CD4-positive, alpha-beta memory T cell (primary cell): ENCODE data around the gene GPR183. TPM values are rescaled to one million over a fixed set of nuclear protein-coding genes. Genes with fewer than 3 reads are reported as not detected.

Source experiments
- CTCF ChIA-PET: fragments of 350-600 bp; sonication (Branson Sonifier 250); formaldehyde crosslinking; loops from one replicate; lab custom pipeline; 2021; ENCODE audit warnings: inconsistent platforms; ENCODE audit not compliant: partially characterized antibody; lab: Charles Lee
- POLR2A ChIA-PET: fragments of 350-600 bp; sonication (Branson Sonifier 250); formaldehyde crosslinking; loops from one replicate; lab custom pipeline; 2021; ENCODE audit not compliant: partially characterized antibody; lab: Charles Lee
- DNase-seq, 5 donors: peaks; one replicate each; pipeline versions ENCODE4 v3.0.0 to v3.0.0-alpha.2; 2020 to 2022; ENCODE audit warnings: mixed read lengths in 1 of 5
- H3K27ac ChIP-seq: one replicate; pipeline ENCODE4 v1.7.0; 2013; ENCODE audit warnings: low read depth, low read length
- H3K27me3 ChIP-seq: 2 replicates; pipeline ENCODE4 v1.7.0; 2013; ENCODE audit warnings: mild to moderate bottlenecking, low read length, moderate library complexity; ENCODE audit not compliant: insufficient read depth
- H3K36me3 ChIP-seq: 2 replicates; pipeline ENCODE4 v1.7.0; 2013; ENCODE audit warnings: mild to moderate bottlenecking, low read length, moderate library complexity; ENCODE audit not compliant: insufficient read depth
- H3K4me1 ChIP-seq: 2 replicates; pipeline ENCODE4 v1.7.0; 2013; ENCODE audit warnings: mild to moderate bottlenecking, low read length, moderate library complexity; ENCODE audit not compliant: insufficient read depth
- H3K4me3 ChIP-seq, 2 donors: one replicate each; pipeline ENCODE4 v1.7.0; 2013; ENCODE audit warnings: low read length in 2 of 2, mild to moderate bottlenecking in 1 of 2
- H3K9me3 ChIP-seq, 2 donors: one replicate each; pipeline ENCODE4 v1.7.0; 2013; ENCODE audit warnings: low read length in 2 of 2, control low read depth in 1 of 2; ENCODE audit not compliant: control insufficient read depth in 1 of 2
- H3K27ac Mint-ChIP-seq, 7 donors: one replicate each; pipeline ENCODE4 v1.8.0; 2020 to 2021; ENCODE audit warnings: mixed read lengths in 7 of 7, mild to moderate bottlenecking in 6 of 7, inconsistent platforms in 3 of 7, moderate library complexity in 3 of 7
- H3K27me3 Mint-ChIP-seq, 2 donors: one replicate each; pipeline ENCODE4 v1.8.0; 2020 to 2021; ENCODE audit warnings: mixed read lengths in 2 of 2
- H3K36me3 Mint-ChIP-seq, 2 donors: one replicate each; pipeline ENCODE4 v1.8.0; 2020 to 2021; ENCODE audit warnings: mixed read lengths in 2 of 2, inconsistent platforms in 1 of 2, mild to moderate bottlenecking in 1 of 2
- H3K4me1 Mint-ChIP-seq, 4 donors: one replicate each; pipeline ENCODE4 v1.8.0; 2020 to 2021; ENCODE audit warnings: mixed read lengths in 4 of 4, mild to moderate bottlenecking in 1 of 4
- H3K4me3 Mint-ChIP-seq, 8 donors: one replicate each; pipeline ENCODE4 v1.8.0; 2020 to 2021; ENCODE audit warnings: mixed read lengths in 8 of 8, mild to moderate bottlenecking in 7 of 8, moderate library complexity in 6 of 8, inconsistent platforms in 3 of 8
- H3K9me3 Mint-ChIP-seq, 8 donors: one replicate each; pipeline ENCODE4 v1.8.0; 2020 to 2021; ENCODE audit warnings: mixed read lengths in 8 of 8, mild to moderate bottlenecking in 5 of 8, inconsistent platforms in 3 of 8, moderate library complexity in 1 of 8
- intact Hi-C: fragments of 100-400 bp; cut with micrococcal nuclease; formaldehyde crosslinking; loops from one replicate; pipeline ENCODE4 v1.15.1; 2023
- polyA plus RNA-seq, 2 donors: library from polyadenylated mRNA; unstranded; fragments of 300-500 nt; fragmentation: Illumina TruSeq; gene quantifications; one replicate each; pipeline ENCODE4 v1.2.3, GENCODE V29; 2021
- total RNA-seq, 2 experiments: library from RNA; stranded (reverse); gene quantifications; one replicate each; pipeline ENCODE4 v1.2.3, GENCODE V29; 2021

Gene GPR183
- total and polyA plus RNA-seq, 4 experiments from 2014 or later: 203 to 954 (median 383) TPM

GRCh38 chr13:99263126-99263785 lies 43.9 kb downstream of the GPR183 start:
- Mint-ChIP-seq H3K4me1 (peaks cover 43 to 72% (median 57%) of the 10 kb centered on the region in 4 donors), H3K27ac (peak overlapping the region; percentile 54 to 92 (median 87)), H3K27me3 (no peaks in the 10 kb centered on the region), H3K4me3 (peak overlapping the region in 6 of 8 donors; percentile 18 to 74 (median 54)), H3K9me3 (peaks cover 0 to 2% (median 0%) of the 10 kb centered on the region in 8 donors), H3K36me3 (peaks cover 0 to 20% of the 10 kb centered on the region in 2 donors)
- H3K4me3 ChIP-seq: no peak overlapping the region
- H3K27ac ChIP-seq: peak overlapping the region; percentile 39
- DNase-seq: no peak
- POLR2A ChIA-PET: interaction anchor here (0.7 to 3.9 kb wide), 11 partner anchors 19 to 219 kb away, joined by 3 to 75 read pairs (median 4); partner anchors contain the start of genes GPR183 and UBAC2
- H3K36me3 ChIP-seq: no peaks in the 10 kb centered on the region
- H3K27me3 ChIP-seq: no peaks in the 10 kb centered on the region
- CTCF ChIA-PET: interaction anchor here (1.2 to 15.1 kb wide), 8 partner anchors 32 to 394 kb away, joined by 3 to 567 read pairs (median 162); partner anchors contain the start of gene UBAC2
- peaks cover 56% of the 10 kb centered on the region for H3K4me1 ChIP-seq
- no peaks in the 10 kb centered on the region for H3K9me3 ChIP-seq
- intact Hi-C loops: loop anchor here (10.0 kb wide), 2 partner anchors 358 to 1252 kb away; no protein-coding TSS in a partner anchor

GRCh38 chr13:99261059-99261458 lies 46.1 kb downstream of the GPR183 start:
- peaks cover 0 to 27% of the 10 kb centered on the region in 2 donors for H3K36me3 Mint-ChIP-seq
- H3K27ac ChIP-seq: no peak overlapping the region
- peak overlapping the region; percentile 30 to 84 (median 48) for H3K27ac Mint-ChIP-seq
- peaks cover 49 to 85% (median 63%) of the 10 kb centered on the region in 4 donors for H3K4me1 Mint-ChIP-seq
- no peaks in the 10 kb centered on the region for H3K9me3 ChIP-seq
- H3K4me3 ChIP-seq: no peak overlapping the region
- H3K4me3 Mint-ChIP-seq: no peak overlapping the region
- intact Hi-C loops: loop anchor here (10.0 kb wide), 2 partner anchors 356 to 1254 kb away; no protein-coding TSS in a partner anchor
- POLR2A ChIA-PET: interaction anchor here (0.7 to 2.7 kb wide), 4 partner anchors 21 to 60 kb away, joined by 3 to 30 read pairs (median 4); partner anchors contain the start of gene UBAC2
- H3K36me3 ChIP-seq: no peaks in the 10 kb centered on the region
- CTCF ChIA-PET: interaction anchor here (1.4 to 2.8 kb wide), 8 partner anchors 8 to 175 kb away, joined by 3 to 26 read pairs (median 7); no protein-coding TSS in a partner anchor
- no peaks in the 10 kb centered on the region for H3K27me3 ChIP-seq
- H3K27me3 Mint-ChIP-seq: no peaks in the 10 kb centered on the region
- H3K4me1 ChIP-seq: peaks cover 65% of the 10 kb centered on the region
- peaks cover 0 to 2% (median 0%) of the 10 kb centered on the region in 8 donors for H3K9me3 Mint-ChIP-seq
- DNase-seq: no peak

GRCh38 chr13:99260216-99260615 lies 47.0 kb downstream of the GPR183 start:
- Histone ChIP-seq H3K27me3 (no peaks in the 10 kb centered on the region), H3K9me3 (no peaks in the 10 kb centered on the region), H3K36me3 (peaks cover 5% of the 10 kb centered on the region), H3K4me3 (no peak overlapping the region), H3K4me1 (peaks cover 67% of the 10 kb centered on the region), H3K27ac (peak overlapping the region; percentile 12)
- intact Hi-C loops: loop anchor here (10.0 kb wide), 2 partner anchors 355 to 1255 kb away; no protein-coding TSS in a partner anchor
- H3K27me3 Mint-ChIP-seq: no peaks in the 10 kb centered on the region
- H3K9me3 Mint-ChIP-seq: peaks cover 0 to 2% (median 0%) of the 10 kb centered on the region in 8 donors
- peak overlapping the region; percentile 48 to 95 (median 92) for H3K27ac Mint-ChIP-seq
- peaks cover 5 to 30% of the 10 kb centered on the region in 2 donors for H3K36me3 Mint-ChIP-seq
- no peak for DNase-seq
- H3K4me1 Mint-ChIP-seq: peaks cover 47 to 86% (median 61%) of the 10 kb centered on the region in 4 donors
- ChIA-PET POLR2A (interaction anchor here (0.8 to 2.7 kb wide), 5 partner anchors 10 to 127 kb away, joined by 3 to 30 read pairs (median 3); partner anchors contain the start of gene UBAC2), CTCF (interaction anchor here (0.5 to 2.8 kb wide), 15 partner anchors 9 to 176 kb away, joined by 3 to 26 read pairs (median 4); no protein-coding TSS in a partner anchor)
- H3K4me3 Mint-ChIP-seq: peak overlapping the region; percentile 16 to 95 (median 65)

- POLR2A ChIA-PET: interaction anchor here (0.5 to 4.7 kb wide), 21 partner anchors 9 to 237 kb away, joined by 3 to 152 read pairs (median 5); partner anchors contain the start of gene UBAC2
These were observed 48.3 kb downstream of the GPR183 start for GRCh38 chr13:99258946-99259345.

DNA sequence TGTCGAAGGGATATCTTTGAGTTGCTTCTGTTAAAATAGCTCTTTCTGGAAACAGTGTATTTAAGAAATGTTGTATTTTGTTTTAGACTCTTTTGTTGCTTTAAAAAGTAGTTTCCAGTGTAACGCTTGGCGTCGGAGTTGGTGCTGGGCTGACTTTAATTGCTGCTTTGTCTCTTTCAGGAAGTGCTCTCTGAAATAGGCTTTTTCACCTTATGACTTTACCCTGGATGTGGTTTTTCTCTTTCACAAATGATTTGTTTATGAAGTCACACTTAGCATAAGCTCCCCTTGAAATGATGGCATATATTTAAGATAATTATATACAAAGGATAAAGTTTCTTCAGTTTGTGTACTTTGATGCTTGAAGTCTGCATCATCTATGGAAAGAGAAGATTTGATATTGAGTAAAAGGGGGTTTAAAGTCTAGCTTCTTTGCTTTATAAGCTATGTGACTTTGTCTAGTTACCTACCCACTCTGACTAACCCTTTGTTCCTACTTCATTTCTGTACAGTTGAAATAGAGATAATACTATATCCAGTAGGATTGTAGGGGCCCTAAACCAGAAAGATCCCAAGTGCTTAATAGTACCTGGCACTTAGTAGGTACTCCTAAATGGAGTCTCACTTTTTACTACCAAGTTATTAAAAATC lies 48.9 kb downstream of the GPR183 start, which contains the start of gene GPR18:
GPR18 (minus strand) TSS at position 170 of the 651 bp plus-strand sequence. CDS start 2,507 bp downstream, outside the sequence.
- Mint-ChIP-seq H3K4me1 (peaks cover 47 to 85% (median 59%) of the 10 kb centered on the region in 4 donors), H3K27me3 (no peaks in the 10 kb centered on the region), H3K4me3 (peak within 1 kb of the TSS; percentile 89 to 98 (median 94)), H3K9me3 (peaks cover 0 to 2% (median 0%) of the 10 kb centered on the region in 8 donors), H3K27ac (peak within 1 kb of the TSS; percentile 84 to 96 (median 94)), H3K36me3 (peaks cover 20 to 42% of the 10 kb centered on the region in 2 donors)
- no peaks in the 10 kb centered on the region for H3K27me3 ChIP-seq
- H3K36me3 ChIP-seq: peaks cover 11% of the 10 kb centered on the region
- ChIA-PET POLR2A (interaction anchor here (0.6 to 4.7 kb wide), 29 partner anchors 8 to 238 kb away, joined by 3 to 152 read pairs (median 4); partner anchors contain the start of genes GPR183 and UBAC2), CTCF (interaction anchor here (0.8 to 5.1 kb wide), 12 partner anchors 8 to 243 kb away, joined by 3 to 77 read pairs (median 7); partner anchors contain the start of genes TM9SF2 and UBAC2)
- peak within 1 kb of the TSS; percentile 52 to 67 for H3K4me3 ChIP-seq
- DNase-seq: peak; percentile 50 to 69 (median 62)
- H3K27ac ChIP-seq: peak within 1 kb of the TSS; percentile 60
- intact Hi-C loops: loop anchor here (5.0 kb wide), 1 partner anchor 171 kb away; no protein-coding TSS in a partner anchor
- peaks cover 55% of the 10 kb centered on the region for H3K4me1 ChIP-seq
- no peaks in the 10 kb centered on the region for H3K9me3 ChIP-seq

More at GRCh38 chr13:99258946-99259345, 48.3 kb downstream of the GPR183 start:
- peaks cover 15 to 39% of the 10 kb centered on the region in 2 donors for H3K36me3 Mint-ChIP-seq
- CTCF ChIA-PET: interaction anchor here (0.8 to 5.1 kb wide), 16 partner anchors 8 to 243 kb away, joined by 3 to 77 read pairs (median 7); partner anchors contain the start of genes TM9SF2 and UBAC2
- peak overlapping the region; percentile 70 to 98 (median 94) for H3K4me3 Mint-ChIP-seq
- Histone ChIP-seq H3K27me3 (no peaks in the 10 kb centered on the region), H3K36me3 (peaks cover 11% of the 10 kb centered on the region), H3K9me3 (no peaks in the 10 kb centered on the region), H3K4me1 (peaks cover 61% of the 10 kb centered on the region), H3K27ac (peak overlapping the region; percentile 60), H3K4me3 (peak overlapping the region; percentile 25 to 52)
- H3K27ac Mint-ChIP-seq: peak overlapping the region; percentile 84 to 96 (median 94)
- H3K27me3 Mint-ChIP-seq: no peaks in the 10 kb centered on the region
- peaks cover 49 to 86% (median 61%) of the 10 kb centered on the region in 4 donors for H3K4me1 Mint-ChIP-seq
- intact Hi-C loops: loop anchor here (1.0 to 5.0 kb wide), 2 partner anchors 58 to 172 kb away; no protein-coding TSS in a partner anchor
- DNase-seq: peak in 4 of 5 donors; percentile 38 to 60 (median 56)
- H3K9me3 Mint-ChIP-seq: peaks cover 0 to 2% (median 0%) of the 10 kb centered on the region in 8 donors

DNA sequence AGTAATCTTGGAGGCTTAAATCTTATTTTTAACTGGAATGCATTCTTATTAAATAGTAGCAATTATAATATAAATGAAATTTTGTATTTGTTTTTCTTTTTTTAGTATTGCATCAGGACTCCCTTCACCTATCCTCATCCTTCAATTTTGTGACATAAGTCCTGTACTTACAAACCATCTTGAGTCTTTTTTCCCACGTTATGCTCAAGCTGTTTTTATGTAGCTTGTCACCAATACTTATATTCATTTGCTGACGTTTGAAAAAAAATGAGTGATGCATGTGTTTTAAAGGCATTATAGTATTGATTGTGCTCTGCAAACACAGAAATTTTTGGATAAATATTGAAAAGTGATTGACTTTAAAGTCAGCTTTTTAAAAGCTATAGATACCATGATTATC lies 49.9 kb downstream of the GPR183 start:
- no peaks in the 10 kb centered on the region for H3K9me3 ChIP-seq
- no peaks in the 10 kb centered on the region for H3K27me3 Mint-ChIP-seq
- peaks cover 11% of the 10 kb centered on the region for H3K36me3 ChIP-seq
- H3K4me3 Mint-ChIP-seq: peak overlapping the region; percentile 66 to 91 (median 85)
- peak overlapping the region in 5 of 7 donors; percentile 25 to 88 (median 77) for H3K27ac Mint-ChIP-seq
- peaks cover 0 to 2% (median 0%) of the 10 kb centered on the region in 8 donors for H3K9me3 Mint-ChIP-seq
- H3K27me3 ChIP-seq: no peaks in the 10 kb centered on the region
- H3K4me1 ChIP-seq: peaks cover 50% of the 10 kb centered on the region
- peak overlapping the region; percentile 60 for H3K27ac ChIP-seq
- H3K36me3 Mint-ChIP-seq: peaks cover 20 to 42% of the 10 kb centered on the region in 2 donors
- DNase-seq: no peak
- CTCF ChIA-PET: interaction anchor here (1.1 to 5.1 kb wide), 10 partner anchors 9 to 180 kb away, joined by 3 to 77 read pairs (median 8); partner anchors contain the start of gene UBAC2
- intact Hi-C loops: loop anchor here (2.0 to 5.0 kb wide), 2 partner anchors 18 to 170 kb away; no protein-coding TSS in a partner anchor
- POLR2A ChIA-PET: interaction anchor here (1.0 to 4.7 kb wide), 17 partner anchors 13 to 244 kb away, joined by 3 to 152 read pairs (median 5); partner anchors contain the start of genes TM9SF2 and UBAC2
- peak overlapping the region in 1 of 2 donors; percentile 39 for H3K4me3 ChIP-seq
- H3K4me1 Mint-ChIP-seq: peaks cover 44 to 78% (median 56%) of the 10 kb centered on the region in 4 donors
